GM18870 (cell line): ENCODE results near the gene MKI67.

Experiments used
- ATAC-seq: cut with Tn5 transposase; IDR thresholded peaks from one replicate; pipeline ENCODE4 v1.9.1; 2021; ENCODE audit warnings: moderate library complexity; ENCODE audit not compliant: unreplicated experiment

Gene MKI67

DNA sequence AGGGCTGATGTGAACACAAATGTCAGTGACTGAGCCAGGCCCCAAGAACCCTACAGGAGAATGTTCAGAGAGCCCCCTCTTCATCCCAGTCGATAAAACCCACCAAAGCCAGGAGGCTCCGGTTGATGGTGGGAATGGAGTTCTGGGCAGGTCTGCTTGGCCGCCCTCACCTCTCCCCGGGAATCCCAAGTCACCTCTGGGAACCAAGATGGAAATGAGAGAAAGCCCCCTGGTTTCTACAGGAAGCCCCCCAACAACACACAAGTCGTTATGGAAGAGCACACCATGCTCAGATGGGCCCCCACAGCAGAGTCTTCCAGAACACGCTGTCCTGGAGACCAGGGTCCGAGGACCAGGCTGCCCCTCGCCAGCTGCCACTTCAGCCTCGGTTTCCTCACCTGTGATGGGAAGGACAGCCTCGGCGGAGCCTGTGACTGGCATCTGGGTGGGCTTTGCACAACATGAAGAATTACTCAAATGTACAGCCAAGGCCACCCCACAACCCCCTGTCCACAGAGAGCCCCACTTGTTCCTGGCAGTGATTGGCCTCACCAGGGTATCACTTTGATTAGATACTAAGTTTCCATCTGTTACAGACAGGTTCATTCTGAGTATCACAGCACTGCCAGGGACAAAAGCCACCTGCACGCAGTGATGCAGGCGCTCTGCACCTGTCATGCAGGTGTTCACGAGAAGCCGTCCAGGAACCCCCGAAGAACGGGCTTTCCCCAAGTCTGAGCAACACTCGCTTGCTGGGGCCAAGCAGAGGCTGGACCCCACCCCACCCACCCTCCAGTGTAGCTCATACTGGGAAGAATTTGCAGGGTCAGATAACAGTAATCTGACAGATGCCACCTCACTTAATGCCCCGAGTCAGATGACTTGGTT is 57.6 kb downstream of the MKI67 start:
- no peak for ATAC-seq

DNA sequence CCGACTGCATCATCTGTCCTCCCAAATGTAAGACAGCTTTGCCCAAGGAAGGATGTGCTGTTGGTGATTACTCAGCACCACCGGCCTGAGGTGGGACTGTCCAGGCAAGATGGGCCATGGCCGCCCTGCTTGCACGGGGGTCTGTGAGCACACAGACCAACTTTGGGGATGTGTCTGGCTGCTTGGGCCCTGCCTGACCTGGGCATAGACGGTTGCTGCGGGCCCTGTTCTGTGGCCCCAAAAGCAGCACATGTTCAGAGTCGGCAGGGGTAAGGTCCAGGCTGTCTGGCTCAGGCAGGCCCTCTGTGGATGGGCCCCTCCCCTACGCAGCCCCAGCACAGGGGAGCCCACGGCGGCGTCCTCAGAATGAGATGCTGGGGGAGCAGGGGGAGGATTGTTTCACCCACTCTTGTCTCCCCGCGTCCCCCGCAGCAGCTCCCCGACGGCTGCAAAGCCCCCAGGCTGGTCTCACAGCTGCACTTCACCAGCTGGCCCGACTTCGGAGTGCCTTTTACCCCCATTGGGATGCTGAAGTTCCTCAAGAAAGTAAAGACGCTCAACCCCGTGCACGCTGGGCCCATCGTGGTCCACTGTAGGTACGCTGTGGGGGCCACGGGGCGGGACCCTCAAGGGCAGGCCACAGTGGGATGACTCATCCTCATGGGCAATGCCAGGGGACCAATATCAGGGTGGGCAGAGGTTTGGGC is 58.4 kb downstream of the MKI67 start:
- ATAC-seq, result no peak

DNA sequence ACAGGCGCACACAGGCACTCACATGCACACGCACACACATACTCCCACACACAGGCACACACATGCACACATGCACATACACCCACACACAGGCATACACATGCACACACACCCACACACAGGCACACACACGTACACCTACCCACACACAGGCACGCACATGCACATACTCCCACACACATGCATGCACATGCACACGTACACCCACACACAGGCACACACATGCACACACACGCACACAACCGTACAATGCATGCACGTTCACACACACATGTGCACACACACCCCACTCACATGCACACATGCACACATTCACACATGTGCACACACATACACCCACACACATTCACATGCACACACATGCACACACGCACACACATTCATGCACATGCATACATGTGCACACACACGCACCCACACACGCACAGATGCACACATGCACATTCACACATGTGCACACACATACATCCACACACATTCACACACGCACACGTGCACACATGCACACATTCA is 59.3 kb downstream of the MKI67 start:
- ATAC-seq, result no peak

DNA sequence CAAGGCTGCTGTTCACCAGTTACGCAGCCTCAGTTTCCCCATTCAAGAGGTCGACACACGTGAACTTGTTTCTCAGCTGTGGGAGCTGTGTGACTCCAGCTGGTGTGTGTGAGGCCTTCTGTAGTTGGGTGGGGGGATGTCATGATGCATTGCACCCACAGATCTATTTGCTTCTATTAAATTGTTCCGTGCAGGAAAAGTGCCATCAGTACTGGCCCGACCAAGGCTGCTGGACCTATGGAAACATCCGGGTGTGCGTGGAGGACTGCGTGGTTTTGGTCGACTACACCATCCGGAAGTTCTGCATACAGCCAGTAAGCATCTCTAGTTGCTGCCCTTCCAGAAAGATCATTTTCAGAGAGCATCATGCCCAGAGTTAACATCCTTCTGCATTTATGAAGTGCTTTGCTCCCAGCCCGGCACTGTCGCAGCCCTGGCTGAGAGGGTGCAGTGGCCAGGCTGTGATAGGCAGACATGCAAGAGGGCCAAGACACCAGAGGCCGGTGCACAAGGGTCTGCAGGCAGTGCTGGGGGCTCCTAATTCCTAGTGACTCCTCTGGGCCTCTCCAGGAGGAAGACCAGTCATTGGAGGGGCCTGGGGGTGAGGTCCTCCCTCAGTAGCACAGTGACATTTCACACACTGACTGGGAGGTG is 60.2 kb downstream of the MKI67 start:
- no peak for ATAC-seq

DNA sequence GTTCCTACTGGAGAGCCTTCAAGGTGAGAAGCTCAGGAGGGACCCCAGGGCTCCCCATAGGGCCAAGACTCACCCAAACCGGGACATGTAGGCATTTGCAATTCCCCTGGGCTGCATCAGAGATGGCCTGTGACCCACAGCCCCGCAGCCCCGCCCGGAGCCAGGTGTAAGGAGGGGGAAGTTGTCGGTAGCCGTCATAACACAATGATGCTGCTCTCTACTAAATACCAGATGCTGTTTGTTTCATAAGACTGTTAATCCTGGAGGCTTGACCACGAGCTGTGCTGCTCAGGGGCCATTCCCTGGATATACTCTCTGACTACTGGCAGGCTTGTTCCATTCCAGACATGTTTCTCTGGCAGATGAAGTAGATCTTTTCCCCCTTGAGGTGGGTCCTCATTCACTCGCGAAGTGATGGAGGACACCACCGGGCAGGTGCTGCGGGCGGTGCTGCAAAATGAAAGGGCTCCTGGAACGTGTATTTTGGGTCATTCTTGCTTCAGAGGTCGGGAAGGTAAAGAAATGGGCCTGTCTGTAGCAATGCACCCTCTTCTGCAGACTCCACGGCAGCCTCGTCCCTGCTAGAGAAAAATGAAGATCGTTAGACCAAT is 61.1 kb downstream of the MKI67 start:
- no peak for ATAC-seq

DNA sequence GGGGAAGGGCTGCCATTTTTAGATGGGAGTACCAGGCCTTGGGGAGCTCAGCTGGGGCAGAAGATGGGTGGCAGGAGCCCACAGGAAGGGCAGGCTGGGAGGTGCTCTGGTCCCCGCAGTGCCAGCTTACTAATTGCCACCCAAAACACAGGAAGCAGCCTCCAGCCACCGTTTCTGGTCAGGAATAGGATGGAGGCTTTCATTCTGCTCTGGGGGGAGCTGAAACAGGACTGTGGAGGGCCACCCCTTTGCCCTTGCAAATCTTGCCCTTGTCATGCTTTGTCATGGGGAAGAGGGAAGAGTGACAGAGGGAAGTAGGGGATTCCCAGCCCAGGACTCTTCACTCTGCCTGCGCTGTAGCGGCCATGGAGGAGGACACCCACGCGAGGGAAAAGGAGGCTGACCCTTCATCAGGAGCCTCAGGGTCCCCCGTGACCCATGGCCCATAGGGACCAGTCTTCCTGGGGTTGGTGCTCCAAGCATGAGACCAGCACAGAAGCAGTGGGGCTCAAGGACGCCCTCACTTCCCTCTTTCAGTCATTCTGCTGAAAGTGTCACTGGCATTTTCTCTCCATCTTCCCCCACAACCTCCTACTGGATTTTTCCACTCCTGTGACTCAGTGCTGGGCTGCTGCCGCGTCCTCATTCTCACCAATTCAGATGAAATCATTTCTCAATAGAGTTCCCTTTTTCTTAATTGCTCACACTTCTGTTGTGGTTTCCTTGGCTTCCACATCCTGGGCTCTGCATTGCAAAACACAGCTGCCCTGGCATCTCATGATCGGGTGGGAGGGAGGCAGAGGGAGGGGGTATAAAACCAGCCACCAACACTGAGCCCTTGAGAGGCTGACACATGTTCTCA is 61.9 kb downstream of the MKI67 start:
- ATAC-seq, result peak; percentile 55

DNA sequence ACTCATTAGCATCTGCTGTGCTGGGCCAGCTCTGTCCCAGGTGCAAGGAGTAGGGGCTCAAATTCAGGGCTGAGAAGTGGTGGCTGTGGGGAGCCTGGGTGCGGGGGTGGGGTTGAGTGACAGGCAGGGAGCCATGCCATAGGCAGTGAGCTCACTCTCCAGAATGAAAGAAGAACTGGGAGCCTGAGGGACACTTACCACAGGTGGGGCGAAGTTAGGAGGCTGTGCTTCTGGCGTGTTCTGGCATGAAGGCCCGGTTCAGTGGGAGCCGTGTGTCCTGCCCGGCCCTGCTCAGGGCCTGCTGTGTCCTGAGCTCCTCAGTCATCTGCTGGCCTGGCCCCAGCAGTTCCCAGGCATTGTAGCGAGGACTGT is 62.5 kb downstream of the MKI67 start:
- ATAC-seq, result no peak

DNA sequence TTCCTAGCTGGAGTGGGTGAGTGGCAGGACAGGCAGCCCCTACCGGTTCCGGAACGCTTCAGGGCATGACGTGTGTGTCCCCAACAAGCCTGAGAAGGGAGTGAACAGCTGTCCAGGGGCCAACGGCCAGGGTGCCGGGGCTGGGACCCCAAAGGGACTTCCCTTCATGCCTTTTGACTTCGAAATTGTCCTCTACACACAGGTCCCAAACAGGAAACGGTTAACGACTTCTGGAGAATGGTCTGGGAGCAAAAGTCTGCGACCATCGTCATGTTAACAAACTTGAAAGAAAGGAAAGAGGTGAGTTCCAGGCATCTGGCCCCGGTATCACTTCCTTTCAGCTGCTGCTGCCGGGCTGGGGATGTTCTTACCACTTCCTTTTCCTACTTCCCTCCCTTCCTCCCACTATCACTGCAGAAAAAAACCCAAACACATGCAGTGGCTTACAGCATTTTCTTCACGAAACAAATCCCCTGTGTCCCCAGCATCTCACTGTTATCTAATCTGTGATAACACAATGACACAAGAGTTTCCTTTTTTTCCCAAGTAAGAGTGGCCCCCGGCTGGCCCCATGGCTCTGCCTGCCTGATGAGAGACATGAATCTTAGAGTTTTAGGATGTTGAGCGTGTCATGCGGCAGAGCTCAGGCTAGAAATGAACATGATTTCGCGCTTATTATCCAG is 63.2 kb downstream of the MKI67 start:
- ATAC-seq, result peak; percentile 50

DNA sequence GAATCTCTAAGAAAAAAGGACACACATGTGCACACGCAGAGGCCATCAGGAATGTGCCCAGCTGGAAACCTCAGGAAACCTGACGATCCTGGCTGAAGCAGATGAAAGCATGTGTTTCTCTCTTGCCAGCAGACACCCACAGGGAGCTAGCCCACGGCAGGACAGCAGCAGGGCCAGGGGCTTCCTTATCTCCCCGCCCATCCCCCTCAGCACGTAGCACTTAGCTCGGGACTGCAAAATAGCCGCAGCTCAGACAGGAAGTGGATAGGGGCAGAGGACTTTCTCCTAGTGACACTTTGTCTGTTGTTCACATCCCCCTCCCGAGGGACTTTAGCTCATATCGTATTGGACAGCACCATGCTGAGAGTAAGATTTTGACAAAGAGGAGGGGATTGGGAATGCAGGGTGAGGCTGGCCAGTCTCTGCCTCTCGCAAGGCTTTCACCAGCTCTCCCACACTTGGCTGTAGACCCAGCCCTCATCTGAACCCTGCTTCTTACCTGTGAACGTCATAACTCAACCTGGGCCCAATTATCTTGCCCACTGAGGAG is 63.8 kb downstream of the MKI67 start:
- no peak for ATAC-seq

DNA sequence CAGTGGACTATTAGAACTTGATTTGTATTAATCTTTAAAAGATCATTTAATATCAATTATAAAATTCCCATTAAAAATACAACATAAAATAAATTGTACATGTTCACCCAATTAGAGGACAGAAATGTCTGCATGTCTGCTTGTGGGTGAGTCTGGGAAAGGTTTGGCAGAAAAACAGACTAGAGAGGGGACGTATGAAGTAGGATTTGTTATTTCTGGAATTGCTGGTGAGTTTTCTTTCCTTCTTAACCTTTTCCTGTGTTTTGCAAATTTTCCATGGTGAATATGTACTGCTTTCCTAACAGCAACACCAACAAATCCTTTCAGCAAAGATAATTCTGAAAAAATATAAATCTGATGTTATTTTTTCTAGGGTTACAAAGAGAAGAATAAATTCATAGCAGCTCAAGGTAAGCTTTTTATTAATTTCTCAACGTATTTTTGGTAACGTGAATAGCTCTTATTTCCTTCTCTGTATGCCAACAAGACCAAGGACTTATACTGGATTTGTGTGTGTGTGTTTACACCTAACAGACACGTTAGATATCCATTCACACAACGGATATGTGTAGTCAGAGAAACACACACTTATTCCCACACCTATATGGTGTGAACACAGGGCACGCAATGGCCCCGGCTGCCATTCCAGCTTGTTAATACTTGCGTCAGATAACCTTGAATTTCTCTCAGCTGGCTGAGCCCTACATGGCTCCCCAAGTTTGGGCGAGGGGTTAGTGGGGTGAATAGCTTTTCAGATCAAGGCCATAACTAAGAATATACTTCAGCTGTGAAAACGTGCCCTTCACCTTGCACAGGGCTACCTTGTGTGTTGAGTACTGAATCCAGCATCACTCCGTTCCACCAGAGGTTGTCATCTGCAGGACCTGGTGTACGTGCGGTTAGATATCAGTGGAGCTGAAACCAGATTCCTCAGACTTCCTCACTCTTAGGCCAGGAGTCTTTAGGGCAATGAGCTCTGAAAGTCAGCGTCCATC is 64.6 kb downstream of the MKI67 start:
- ATAC-seq, result no peak

DNA sequence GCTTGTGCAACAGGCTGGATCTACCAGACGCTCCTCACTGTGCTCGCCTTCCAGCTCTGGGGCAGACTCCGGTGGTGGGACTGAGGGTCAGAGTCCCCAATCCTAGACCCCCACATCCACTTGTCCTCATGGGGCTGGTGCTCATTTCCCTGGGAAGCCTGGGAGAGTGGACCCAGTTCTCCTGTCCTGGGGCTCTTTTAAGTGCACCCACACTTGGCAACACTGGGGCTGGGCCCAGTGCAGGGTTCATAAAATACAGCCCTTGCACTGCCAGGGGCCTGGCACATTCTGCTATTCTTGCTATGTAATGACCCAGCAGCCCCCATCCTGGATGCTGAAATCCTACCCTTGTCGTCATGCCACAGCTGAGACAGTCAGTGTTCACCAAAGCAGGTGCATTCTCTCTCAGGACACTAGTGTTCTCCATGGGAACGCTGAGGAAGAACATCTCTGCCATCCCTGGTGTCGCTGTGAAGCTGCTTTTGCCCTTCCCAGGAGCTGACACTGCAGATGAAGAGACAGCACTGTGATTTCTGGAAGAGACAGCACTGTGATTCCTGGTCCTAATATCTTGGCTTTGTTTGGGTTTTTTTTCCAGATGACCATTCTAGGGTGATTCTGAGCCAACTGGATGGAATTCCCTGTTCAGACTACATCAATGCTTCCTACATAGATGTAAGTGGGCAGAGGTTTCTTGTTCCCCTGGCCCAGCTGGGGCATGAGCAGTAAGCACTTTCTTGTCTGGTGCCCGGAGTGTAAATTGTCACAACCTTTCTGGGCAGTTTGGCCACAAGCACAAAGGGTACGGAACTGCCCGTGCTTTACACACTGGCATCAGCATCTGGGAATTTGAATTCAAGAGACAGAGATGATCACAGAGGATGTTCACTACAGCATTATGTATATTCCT is 65.6 kb downstream of the MKI67 start:
- no peak for ATAC-seq

DNA sequence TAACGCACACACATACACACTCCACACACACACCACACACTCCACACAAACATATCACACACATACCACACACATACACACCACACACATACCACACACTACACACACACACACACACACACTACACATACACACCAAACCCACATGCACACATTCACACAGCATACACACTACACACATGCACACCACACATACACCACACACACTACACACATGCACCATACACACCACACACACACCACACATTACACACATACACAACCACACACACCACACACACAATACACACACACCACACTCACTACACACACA is 66.3 kb downstream of the MKI67 start:
- ATAC-seq, result no peak

DNA sequence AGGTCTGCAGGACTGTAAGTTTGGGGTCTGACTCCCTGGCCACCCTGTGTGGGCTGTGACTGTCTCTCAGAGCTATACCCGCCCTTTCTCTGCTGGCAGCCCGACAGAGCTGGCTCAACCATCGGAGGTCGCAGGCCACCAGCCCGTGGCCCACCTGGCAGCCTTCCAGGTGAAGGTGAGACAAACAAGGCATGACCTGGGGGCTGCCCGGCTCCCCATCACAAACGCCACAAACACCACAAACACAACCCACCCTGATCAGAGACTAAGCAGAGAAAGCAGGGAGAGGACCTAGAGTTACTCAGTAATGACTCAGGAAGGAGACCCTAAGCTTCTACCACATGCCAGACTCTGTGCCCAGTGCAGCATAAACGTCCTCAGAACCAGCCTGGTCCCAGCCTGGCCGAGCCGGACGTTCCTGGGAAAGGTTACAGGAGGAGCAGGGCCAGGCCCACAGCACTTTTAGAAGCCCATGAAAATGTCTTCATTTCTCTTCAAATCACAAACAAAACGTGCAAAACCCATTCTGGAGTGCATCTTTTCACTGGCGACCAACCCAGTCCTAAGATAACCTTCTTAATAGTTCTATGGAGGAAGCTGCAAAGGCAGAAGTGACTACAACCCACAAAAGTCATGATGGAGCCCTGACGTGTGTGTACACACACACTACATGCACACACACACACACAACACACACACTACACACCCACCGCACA is 66.8 kb downstream of the MKI67 start:
- no peak for ATAC-seq

DNA sequence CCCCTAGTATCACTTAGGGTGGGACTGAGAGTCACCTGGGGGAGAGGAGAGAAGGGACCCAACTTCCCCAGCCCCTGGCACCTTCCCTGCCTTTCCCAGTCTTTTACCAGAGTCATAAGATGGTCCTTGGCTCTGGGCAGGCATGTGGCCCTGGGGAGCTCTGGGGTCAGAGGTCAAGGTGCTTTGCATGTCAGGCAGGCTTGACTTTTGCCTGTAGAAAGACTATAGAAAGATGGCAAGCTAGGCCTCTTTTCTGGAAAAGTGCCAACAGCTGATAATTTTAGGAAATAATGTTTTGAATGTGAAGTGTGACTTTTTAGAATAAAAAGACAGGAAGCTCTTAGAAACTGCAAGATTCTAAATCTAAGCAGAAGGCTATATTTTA is 67.5 kb downstream of the MKI67 start:
- no peak for ATAC-seq

DNA sequence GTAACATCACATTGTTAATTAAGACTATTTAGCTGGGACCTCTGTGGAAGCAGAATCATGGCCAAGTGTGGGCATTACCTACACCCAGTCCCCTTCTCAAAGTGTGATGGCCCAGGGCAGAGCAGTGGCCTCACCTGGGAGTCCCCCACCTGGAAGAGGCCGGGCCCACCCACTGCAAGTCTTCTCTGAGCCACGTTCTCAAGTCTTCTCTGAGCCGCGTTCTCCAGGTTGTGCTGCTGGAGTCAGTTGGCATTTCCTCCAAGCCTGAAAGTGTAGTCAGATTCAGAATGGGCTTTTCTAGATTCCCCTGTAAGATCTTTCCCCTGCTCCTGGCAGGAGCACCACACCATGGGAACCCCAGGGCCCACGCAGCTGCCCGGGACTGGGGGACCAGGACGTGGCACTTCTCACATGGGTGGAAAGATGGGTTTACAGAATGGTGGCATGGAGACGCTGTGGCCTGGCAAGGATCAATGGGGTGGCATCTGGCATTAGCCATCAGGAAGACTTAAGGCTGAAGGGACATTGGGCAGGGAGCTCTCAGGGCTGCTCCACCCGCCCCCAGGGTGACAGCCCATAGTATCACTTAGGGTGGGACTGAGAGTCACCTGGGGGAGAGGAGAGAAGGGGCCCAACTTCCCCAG is 68.0 kb downstream of the MKI67 start:
- ATAC-seq, result no peak

DNA sequence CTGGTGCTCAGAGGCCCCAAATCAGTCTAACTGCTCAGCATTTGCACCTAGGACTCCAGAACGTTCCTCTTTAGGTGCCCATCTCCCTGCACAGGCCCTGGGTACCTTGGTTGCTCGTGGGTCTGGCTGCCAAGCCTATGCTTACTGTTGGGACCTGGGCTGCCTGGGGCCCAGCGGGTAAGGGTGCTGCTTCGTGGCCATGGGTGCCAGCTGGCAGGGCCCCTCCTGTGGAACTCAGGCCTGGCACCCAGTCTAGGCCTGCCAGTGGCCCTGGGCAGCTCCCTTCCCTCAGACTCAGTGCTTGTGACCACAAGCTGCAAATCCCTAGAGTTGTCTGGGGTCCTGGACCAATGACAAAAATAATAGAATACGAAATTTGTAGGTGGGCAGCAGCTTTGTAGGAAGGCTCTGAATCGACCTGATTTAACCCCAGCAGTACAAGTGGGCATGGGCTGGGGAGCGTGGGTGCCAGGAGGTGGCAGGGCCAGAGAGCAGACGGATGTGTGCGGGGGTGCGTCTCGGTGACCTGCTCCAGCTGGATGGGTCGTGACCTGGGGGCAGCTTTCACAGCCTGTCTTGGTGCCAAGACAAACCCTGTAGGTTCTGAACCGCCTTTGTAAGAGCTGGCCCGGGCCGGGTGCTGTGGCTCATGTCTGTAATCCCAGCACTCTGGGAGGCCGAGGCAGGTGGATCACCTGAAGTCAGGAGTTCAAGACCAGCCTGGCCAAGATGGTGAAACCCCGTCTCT is 69.7 kb downstream of the MKI67 start:
- no peak for ATAC-seq
